ENCODE results near the gene OPCML. TPM values are rescaled to one million over a fixed set of nuclear protein-coding genes. Genes with fewer than 3 reads are reported as not detected.

Gene OPCML
- total and polyA plus RNA-seq, 2 experiments from 2014 or later, result 1.2 to 4.4 TPM

DNA sequence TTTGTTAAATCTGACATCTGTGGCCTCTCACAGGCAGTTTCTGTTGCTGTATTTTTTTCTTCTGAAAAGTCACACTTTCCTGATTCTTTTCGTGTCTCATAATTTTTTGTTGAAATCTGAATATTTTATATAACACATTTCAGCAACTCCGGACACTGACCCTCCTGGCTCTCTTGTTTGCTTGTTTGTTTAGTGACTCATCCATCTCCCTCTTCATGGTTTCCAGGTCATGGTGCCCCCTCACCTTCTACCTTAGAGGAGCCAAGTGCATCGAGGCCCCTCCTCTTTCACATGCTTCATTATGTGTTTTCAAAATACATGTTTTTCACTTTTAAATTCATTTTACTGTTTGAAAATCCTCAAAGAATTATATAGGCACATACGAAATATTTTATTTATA is 562.4 kb downstream of the OPCML start (continued):
- TF ChIP-seq, protein P1, sequence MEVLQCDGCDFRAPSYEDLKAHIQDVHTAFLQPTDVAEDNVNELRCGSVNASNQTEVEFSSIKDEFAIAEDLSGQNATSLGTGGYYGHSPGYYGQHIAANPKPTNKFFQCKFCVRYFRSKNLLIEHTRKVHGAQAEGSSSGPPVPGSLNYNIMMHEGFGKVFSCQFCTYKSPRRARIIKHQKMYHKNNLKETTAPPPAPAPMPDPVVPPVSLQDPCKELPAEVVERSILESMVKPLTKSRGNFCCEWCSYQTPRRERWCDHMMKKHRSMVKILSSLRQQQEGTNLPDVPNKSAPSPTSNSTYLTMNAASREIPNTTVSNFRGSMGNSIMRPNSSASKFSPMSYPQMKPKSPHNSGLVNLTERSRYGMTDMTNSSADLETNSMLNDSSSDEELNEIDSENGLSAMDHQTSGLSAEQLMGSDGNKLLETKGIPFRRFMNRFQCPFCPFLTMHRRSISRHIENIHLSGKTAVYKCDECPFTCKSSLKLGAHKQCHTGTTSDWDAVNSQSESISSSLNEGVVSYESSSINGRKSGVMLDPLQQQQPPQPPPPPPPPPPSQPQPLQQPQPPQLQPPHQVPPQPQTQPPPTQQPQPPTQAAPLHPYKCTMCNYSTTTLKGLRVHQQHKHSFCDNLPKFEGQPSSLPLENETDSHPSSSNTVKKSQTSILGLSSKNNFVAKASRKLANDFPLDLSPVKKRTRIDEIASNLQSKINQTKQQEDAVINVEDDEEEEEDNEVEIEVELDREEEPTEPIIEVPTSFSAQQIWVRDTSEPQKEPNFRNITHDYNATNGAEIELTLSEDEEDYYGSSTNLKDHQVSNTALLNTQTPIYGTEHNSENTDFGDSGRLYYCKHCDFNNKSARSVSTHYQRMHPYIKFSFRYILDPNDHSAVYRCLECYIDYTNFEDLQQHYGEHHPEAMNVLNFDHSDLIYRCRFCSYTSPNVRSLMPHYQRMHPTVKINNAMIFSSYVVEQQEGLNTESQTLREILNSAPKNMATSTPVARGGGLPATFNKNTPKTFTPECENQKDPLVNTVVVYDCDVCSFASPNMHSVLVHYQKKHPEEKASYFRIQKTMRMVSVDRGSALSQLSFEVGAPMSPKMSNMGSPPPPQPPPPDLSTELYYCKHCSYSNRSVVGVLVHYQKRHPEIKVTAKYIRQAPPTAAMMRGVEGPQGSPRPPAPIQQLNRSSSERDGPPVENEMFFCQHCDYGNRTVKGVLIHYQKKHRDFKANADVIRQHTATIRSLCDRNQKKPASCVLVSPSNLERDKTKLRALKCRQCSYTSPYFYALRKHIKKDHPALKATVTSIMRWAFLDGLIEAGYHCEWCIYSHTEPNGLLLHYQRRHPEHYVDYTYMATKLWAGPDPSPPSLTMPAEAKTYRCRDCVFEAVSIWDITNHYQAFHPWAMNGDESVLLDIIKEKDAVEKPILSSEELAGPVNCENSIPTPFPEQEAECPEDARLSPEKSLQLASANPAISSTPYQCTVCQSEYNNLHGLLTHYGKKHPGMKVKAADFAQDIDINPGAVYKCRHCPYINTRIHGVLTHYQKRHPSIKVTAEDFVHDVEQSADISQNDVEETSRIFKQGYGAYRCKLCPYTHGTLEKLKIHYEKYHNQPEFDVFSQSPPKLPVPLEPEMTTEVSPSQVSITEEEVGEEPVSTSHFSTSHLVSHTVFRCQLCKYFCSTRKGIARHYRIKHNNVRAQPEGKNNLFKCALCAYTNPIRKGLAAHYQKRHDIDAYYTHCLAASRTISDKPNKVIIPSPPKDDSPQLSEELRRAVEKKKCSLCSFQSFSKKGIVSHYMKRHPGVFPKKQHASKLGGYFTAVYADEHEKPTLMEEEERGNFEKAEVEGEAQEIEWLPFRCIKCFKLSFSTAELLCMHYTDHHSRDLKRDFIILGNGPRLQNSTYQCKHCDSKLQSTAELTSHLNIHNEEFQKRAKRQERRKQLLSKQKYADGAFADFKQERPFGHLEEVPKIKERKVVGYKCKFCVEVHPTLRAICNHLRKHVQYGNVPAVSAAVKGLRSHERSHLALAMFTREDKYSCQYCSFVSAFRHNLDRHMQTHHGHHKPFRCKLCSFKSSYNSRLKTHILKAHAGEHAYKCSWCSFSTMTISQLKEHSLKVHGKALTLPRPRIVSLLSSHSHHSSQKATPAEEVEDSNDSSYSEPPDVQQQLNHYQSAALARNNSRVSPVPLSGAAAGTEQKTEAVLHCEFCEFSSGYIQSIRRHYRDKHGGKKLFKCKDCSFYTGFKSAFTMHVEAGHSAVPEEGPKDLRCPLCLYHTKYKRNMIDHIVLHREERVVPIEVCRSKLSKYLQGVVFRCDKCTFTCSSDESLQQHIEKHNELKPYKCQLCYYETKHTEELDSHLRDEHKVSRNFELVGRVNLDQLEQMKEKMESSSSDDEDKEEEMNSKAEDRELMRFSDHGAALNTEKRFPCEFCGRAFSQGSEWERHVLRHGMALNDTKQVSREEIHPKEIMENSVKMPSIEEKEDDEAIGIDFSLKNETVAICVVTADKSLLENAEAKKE (CRISPR knock-in tag; IDR thresholded peaks at IDR 0.05), result no peak

DNA sequence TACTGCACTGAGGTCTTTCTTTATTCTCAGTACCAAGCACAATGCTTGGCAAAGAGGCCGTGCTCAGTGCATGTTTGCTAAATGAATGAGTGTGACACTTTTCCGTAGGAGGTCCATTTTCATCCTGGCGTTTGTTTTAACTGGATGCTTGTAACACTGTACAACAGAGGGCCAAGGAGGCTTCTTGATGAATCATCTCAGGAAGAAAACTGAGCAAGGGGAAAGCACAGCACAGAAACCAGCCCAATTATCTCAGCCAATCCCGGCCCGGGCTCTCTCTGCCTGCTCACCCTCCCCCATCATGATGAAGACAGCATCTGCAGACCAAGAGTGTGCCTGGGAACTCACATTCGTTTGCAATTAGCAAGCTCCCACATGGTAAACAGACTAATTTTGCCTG is 570.3 kb downstream of the OPCML start:
- H3K36me3 ChIP-seq (ENCODE audit: insufficient read depth), result no peaks in the 10 kb centered on the region
- TF ChIP-seq EZH2 (IDR thresholded peaks at IDR 0.05; ENCODE audit: low read depth, unreplicated experiment) (no peak), ZNF114 (CRISPR knock-in tag; IDR thresholded peaks at IDR 0.05) (no peak), POLR2AphosphoS5 (IDR thresholded peaks at IDR 0.05; ENCODE audit: low read depth) (no peak), EZH2phosphoT487 (IDR thresholded peaks at IDR 0.05; ENCODE audit: unreplicated experiment) (no peak)
- TF ChIP-seq, protein P2, sequence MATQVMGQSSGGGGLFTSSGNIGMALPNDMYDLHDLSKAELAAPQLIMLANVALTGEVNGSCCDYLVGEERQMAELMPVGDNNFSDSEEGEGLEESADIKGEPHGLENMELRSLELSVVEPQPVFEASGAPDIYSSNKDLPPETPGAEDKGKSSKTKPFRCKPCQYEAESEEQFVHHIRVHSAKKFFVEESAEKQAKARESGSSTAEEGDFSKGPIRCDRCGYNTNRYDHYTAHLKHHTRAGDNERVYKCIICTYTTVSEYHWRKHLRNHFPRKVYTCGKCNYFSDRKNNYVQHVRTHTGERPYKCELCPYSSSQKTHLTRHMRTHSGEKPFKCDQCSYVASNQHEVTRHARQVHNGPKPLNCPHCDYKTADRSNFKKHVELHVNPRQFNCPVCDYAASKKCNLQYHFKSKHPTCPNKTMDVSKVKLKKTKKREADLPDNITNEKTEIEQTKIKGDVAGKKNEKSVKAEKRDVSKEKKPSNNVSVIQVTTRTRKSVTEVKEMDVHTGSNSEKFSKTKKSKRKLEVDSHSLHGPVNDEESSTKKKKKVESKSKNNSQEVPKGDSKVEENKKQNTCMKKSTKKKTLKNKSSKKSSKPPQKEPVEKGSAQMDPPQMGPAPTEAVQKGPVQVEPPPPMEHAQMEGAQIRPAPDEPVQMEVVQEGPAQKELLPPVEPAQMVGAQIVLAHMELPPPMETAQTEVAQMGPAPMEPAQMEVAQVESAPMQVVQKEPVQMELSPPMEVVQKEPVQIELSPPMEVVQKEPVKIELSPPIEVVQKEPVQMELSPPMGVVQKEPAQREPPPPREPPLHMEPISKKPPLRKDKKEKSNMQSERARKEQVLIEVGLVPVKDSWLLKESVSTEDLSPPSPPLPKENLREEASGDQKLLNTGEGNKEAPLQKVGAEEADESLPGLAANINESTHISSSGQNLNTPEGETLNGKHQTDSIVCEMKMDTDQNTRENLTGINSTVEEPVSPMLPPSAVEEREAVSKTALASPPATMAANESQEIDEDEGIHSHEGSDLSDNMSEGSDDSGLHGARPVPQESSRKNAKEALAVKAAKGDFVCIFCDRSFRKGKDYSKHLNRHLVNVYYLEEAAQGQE (IDR thresholded peaks at IDR 0.05; ENCODE audit: unreplicated experiment), result no peak
- TF ChIP-seq, protein P3, sequence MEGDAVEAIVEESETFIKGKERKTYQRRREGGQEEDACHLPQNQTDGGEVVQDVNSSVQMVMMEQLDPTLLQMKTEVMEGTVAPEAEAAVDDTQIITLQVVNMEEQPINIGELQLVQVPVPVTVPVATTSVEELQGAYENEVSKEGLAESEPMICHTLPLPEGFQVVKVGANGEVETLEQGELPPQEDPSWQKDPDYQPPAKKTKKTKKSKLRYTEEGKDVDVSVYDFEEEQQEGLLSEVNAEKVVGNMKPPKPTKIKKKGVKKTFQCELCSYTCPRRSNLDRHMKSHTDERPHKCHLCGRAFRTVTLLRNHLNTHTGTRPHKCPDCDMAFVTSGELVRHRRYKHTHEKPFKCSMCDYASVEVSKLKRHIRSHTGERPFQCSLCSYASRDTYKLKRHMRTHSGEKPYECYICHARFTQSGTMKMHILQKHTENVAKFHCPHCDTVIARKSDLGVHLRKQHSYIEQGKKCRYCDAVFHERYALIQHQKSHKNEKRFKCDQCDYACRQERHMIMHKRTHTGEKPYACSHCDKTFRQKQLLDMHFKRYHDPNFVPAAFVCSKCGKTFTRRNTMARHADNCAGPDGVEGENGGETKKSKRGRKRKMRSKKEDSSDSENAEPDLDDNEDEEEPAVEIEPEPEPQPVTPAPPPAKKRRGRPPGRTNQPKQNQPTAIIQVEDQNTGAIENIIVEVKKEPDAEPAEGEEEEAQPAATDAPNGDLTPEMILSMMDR (conservative IDR thresholded peaks at IDR 0.05; ENCODE audit: low read depth in 2 of 2), result no peak
- H2AFZ ChIP-seq, result peak overlapping the region; percentile 59; the same call in 1 of the 2 replicates
- H3K27ac ChIP-seq (ENCODE audit: low read depth), result no peak overlapping the region
- Mint-ChIP-seq H3K27ac (no peak overlapping the region), H3K9me3 (no peaks in the 10 kb centered on the region), H3K36me3 (ENCODE audit: low read depth) (no peaks in the 10 kb centered on the region), H3K4me1 (peaks cover 23% of the 10 kb centered on the region), H3K27me3 (ENCODE audit: insufficient read depth, low read depth, poor library complexity) (peaks cover 2% of the 10 kb centered on the region), H3K4me3 (no peak overlapping the region)
- no peaks in the 10 kb centered on the region for H3K79me2 ChIP-seq (replicated peaks; ENCODE audit: insufficient read depth)
- H3K4me1 ChIP-seq (ENCODE audit: insufficient read depth), result peaks cover 15% of the 10 kb centered on the region
- no peak for DNase-seq (ENCODE audit: low spot score)
- H3F3A ChIP-seq (replicated peaks; ENCODE audit: low read depth), result no peaks in the 10 kb centered on the region
- H3K4me2 ChIP-seq, result no peak overlapping the region
- no peaks in the 10 kb centered on the region for H4K20me1 ChIP-seq (replicated peaks; ENCODE audit: insufficient read depth)
- H3K4me3 ChIP-seq, result no peak overlapping the region
- H3K27me3 ChIP-seq (ENCODE audit: insufficient read depth), result no peaks in the 10 kb centered on the region
- ATAC-seq, result peak; percentile 64
- peaks cover 5% of the 10 kb centered on the region; the same call in 1 of the 2 replicates for H3K9me2 ChIP-seq (ENCODE audit: insufficient read depth)

Measured in GM23338 (cell line).